ENCODE measurements around the gene GUCD1. TPM values are rescaled to one million over a fixed set of nuclear protein-coding genes. Genes with fewer than 3 reads are reported as not detected.

Gene GUCD1
- total RNA-seq, 1 experiment from 2014 or later, result 48.7 TPM

GRCh38 chr22:24526191-24526590 is 28.7 kb downstream of the GUCD1 start:
- Histone ChIP-seq H3K4me1 (ENCODE audit: control insufficient read depth in 1 of 2, insufficient read depth in 2 of 2, low read length in 2 of 2) (peaks cover 10 to 17% of the 10 kb centered on the region in 2 experiments), H3K4me2 (ENCODE audit: low read length) (no peak overlapping the region), H3K9me2 (ENCODE audit: insufficient read depth) (no peaks in the 10 kb centered on the region), H3K27ac (ENCODE audit: low read depth, low read length) (no peak overlapping the region), H3K27me3 (ENCODE audit: insufficient read depth, low read length) (no peaks in the 10 kb centered on the region), H3K36me3 (ENCODE audit: control insufficient read depth in 1 of 2, insufficient read depth in 2 of 2, low read length in 2 of 2) (no peaks in the 10 kb centered on the region), H3K9ac (ENCODE audit: low read length) (no peak overlapping the region), H3K4me3 (replicated peaks in 1 of 2; ENCODE audit: low read depth in 1 of 2, low read length in 2 of 2) (no peak overlapping the region), H4K20me1 (ENCODE audit: insufficient read depth) (no peaks in the 10 kb centered on the region), H2AFZ (ENCODE audit: low read depth, low read length, poor library complexity, severe bottlenecking) (no peak overlapping the region), H3K9me3 (ENCODE audit: control insufficient read depth in 1 of 2, insufficient read depth in 1 of 2, low read depth in 1 of 2, low read length in 2 of 2) (no peaks in the 10 kb centered on the region), H3K79me2 (ENCODE audit: insufficient read depth, low read length) (no peaks in the 10 kb centered on the region)
- ChIA-PET RAD21 (ENCODE audit: low non-redundant PET in 1 of 2, low total read pairs in 2 of 2, uncharacterized antibody in 2 of 2, unreplicated experiment in 2 of 2) (no interaction called here), CTCF (interaction anchor here (0.6 to 1.4 kb wide), 3 partner anchors 15 to 351 kb away, joined by 3 to 5 read pairs (median 4); no protein-coding TSS in a partner anchor), POLR2A (no interaction called here)
- BruUV-seq (replicated peaks), result no TSS peak
- intact Hi-C loops (cut with micrococcal nuclease), result loop anchor here (5.0 to 10.0 kb wide), 3 partner anchors 254 to 541 kb away; partner anchors contain the start of genes GSTT2, SPECC1L and SUSD2
- DNase-seq (ENCODE audit: low read depth, low spot score), result no peak
- TF ChIP-seq FOSL1 (IDR thresholded peaks at IDR 0.05; ENCODE audit: low read depth), result no peak
- TF ChIP-seq YY1 (IDR thresholded peaks at IDR 0.05; ENCODE audit: extremely low read depth, insufficient replicate concordance, low read depth, low read length), result no peak
- no peak for ATAC-seq

DNA sequence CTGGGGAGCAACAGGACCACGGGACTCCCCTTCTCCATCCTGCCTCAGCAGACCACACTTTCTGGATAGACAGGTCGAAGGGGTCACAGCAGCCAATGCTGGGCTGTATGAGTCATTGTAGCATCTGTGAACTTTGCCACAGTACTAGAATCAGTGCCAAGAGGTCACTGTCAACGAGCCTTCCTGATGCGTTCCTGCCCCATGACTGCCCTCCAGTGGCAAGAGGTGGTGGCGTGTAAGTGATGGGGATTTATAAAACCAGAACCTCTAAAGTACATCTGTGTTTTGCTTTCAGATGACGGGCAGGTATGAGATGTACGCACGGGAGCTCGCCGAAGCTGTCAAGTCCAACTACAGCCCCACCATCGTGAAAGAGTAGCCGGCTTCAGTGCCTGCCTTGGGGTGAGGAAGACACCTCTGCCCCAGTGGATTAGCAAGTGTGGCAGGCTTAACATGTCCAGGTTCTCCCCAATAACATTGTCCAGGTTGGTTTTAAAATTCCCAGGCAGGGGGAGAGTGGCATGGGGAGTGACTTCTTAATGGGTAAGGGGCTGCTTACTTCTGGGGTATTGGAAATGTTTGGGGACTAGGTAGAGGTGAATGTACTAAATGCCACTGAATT is 29.4 kb downstream of the GUCD1 start:
- RAD21 ChIA-PET (ENCODE audit: low non-redundant PET in 1 of 2, low total read pairs in 2 of 2, uncharacterized antibody in 2 of 2, unreplicated experiment in 2 of 2), result no interaction called here
- peak; percentile 54 for DNase-seq (ENCODE audit: low read depth, low spot score)
- no TSS peak for BruUV-seq (replicated peaks)

More for the DNA sequence above, 29.4 kb downstream of the GUCD1 start:
- Histone ChIP-seq H3K4me2 (ENCODE audit: low read length) (peak overlapping the region; percentile 51), H3K36me3 (ENCODE audit: control insufficient read depth in 1 of 2, insufficient read depth in 2 of 2, low read length in 2 of 2) (no peaks in the 10 kb centered on the region), H2AFZ (ENCODE audit: low read depth, low read length, poor library complexity, severe bottlenecking) (peak overlapping the region; percentile 60), H3K9me2 (ENCODE audit: insufficient read depth) (no peaks in the 10 kb centered on the region), H3K4me3 (replicated peaks in 1 of 2; ENCODE audit: low read depth in 1 of 2, low read length in 2 of 2) (no peak overlapping the region), H4K20me1 (ENCODE audit: insufficient read depth) (no peaks in the 10 kb centered on the region), H3K9ac (ENCODE audit: low read length) (no peak overlapping the region), H3K27ac (ENCODE audit: low read depth, low read length) (no peak overlapping the region), H3K9me3 (ENCODE audit: control insufficient read depth in 1 of 2, insufficient read depth in 1 of 2, low read depth in 1 of 2, low read length in 2 of 2) (no peaks in the 10 kb centered on the region), H3K4me1 (ENCODE audit: control insufficient read depth in 1 of 2, insufficient read depth in 2 of 2, low read length in 2 of 2) (peaks cover 11 to 14% of the 10 kb centered on the region in 2 experiments), H3K79me2 (ENCODE audit: insufficient read depth, low read length) (no peaks in the 10 kb centered on the region), H3K27me3 (ENCODE audit: insufficient read depth, low read length) (no peaks in the 10 kb centered on the region)
- ATAC-seq, result peak; percentile 71
- ChIA-PET CTCF (interaction anchor here (0.6 to 1.4 kb wide), 3 partner anchors 15 to 351 kb away, joined by 3 to 5 read pairs (median 4); no protein-coding TSS in a partner anchor), POLR2A (no interaction called here)
- intact Hi-C loops (cut with micrococcal nuclease), result loop anchor here (1.0 to 10.0 kb wide), 5 partner anchors 103 to 541 kb away; partner anchors contain the start of genes GSTT2, SPECC1L and SUSD2
- TF ChIP-seq ZNF274 (IDR thresholded peaks at IDR 0.05; ENCODE audit: low read depth, low read length) (no peak), CTCF (IDR thresholded peaks at IDR 0.05 in 2 of 3, conservative IDR thresholded peaks at IDR 0.05 in 1 of 3; ENCODE audit: borderline replicate concordance in 1 of 3, insufficient read depth in 1 of 3, low read depth in 2 of 3, low read length in 2 of 3) (peak; percentile 58 to 94 (median 85); a peak in 5 of 6 replicates), RAD21 (IDR thresholded peaks at IDR 0.05; ENCODE audit: low read depth) (peak; percentile 78), CBX3 (IDR thresholded peaks at IDR 0.05; ENCODE audit: low read depth) (no peak)
